Thoracic aorta (tissue), 2 donors: Measurements from ENCODE around the gene ZSCAN22. TPM values are rescaled to one million over a fixed set of nuclear protein-coding genes. Genes with fewer than 3 reads are reported as not detected.

Source experiments
- ATAC-seq: fragments of 150-250 bp; one replicate; pipeline ENCODE4 v1.8.0; 2017; ENCODE audit warnings: low read depth; ENCODE audit not compliant: insufficient number of reproducible peaks, low FRiP score
- DNase-seq: peaks from one replicate; pipeline ENCODE4 v3.0.0-alpha.2; 2020; ENCODE audit warnings: low spot score
- H3K27ac ChIP-seq, 2 donors: fragments of 200-600 bp; sonication (generic); 1 replicate in 1 of 2; 2 replicates in 1 of 2; pipeline ENCODE4 v1.5.1; 2016; ENCODE audit warnings: mild to moderate bottlenecking in 2 of 2, moderate library complexity in 2 of 2
- H3K27me3 ChIP-seq: fragments of 200-600 bp; sonication (generic); replicated peaks from 2 replicates; pipeline ENCODE4 v1.6.0; 2016; ENCODE audit warnings: mild to moderate bottlenecking; ENCODE audit not compliant: insufficient read depth
- H3K36me3 ChIP-seq: fragments of 200-600 bp; sonication (generic); one replicate; pipeline ENCODE4 v1.5.1; 2016
- H3K4me1 ChIP-seq, 2 donors: fragments of 200-600 bp; sonication (generic); 1 replicate in 1 of 2; 2 replicates in 1 of 2; pipeline versions ENCODE4 v1.5.1 to v1.6.0; 2016; ENCODE audit warnings: low read depth in 2 of 2, mild to moderate bottlenecking in 1 of 2; ENCODE audit not compliant: control insufficient read depth in 1 of 2
- H3K4me3 ChIP-seq: fragments of 200-600 bp; sonication (generic); 2 replicates; pipeline ENCODE4 v1.5.1; 2016; ENCODE audit warnings: mild to moderate bottlenecking
- H3K9me3 ChIP-seq: fragments of 200-600 bp; sonication (generic); 2 replicates; pipeline ENCODE4 v1.5.1; 2016
- total RNA-seq, 2 donors: library from RNA; depleted of rRNA; stranded (reverse); fragments of >200 nt; gene quantifications; one replicate each; pipeline versions ENCODE4 v1.1.0 to v1.2.3, GENCODE V29; 2016
- TF ChIP-seq, protein P1 (sequence below): fragments of 200-600 bp; sonication (generic); IDR thresholded peaks from one replicate; pipeline ENCODE4 v1.5.1; 2019; ENCODE audit warnings: antibody characterized with exemption

The ZSCAN22 gene
- total RNA-seq, 2 donors from 2014 or later, result 1.1 to 4.2 TPM

GRCh38 chr19:58317476-58318072 lies 9.2 kb upstream of the ZSCAN22 start:
- Histone ChIP-seq H3K27ac (no peak overlapping the region), H3K4me1 (no peaks in the 10 kb centered on the region), H3K9me3 (no peaks in the 10 kb centered on the region), H3K27me3 (no peaks in the 10 kb centered on the region), H3K4me3 (no peak overlapping the region), H3K36me3 (peaks cover 29% of the 10 kb centered on the region)
- ATAC-seq, result no peak
- DNase-seq, result no peak
- TF ChIP-seq, protein P1, sequence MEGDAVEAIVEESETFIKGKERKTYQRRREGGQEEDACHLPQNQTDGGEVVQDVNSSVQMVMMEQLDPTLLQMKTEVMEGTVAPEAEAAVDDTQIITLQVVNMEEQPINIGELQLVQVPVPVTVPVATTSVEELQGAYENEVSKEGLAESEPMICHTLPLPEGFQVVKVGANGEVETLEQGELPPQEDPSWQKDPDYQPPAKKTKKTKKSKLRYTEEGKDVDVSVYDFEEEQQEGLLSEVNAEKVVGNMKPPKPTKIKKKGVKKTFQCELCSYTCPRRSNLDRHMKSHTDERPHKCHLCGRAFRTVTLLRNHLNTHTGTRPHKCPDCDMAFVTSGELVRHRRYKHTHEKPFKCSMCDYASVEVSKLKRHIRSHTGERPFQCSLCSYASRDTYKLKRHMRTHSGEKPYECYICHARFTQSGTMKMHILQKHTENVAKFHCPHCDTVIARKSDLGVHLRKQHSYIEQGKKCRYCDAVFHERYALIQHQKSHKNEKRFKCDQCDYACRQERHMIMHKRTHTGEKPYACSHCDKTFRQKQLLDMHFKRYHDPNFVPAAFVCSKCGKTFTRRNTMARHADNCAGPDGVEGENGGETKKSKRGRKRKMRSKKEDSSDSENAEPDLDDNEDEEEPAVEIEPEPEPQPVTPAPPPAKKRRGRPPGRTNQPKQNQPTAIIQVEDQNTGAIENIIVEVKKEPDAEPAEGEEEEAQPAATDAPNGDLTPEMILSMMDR, result no peak

- no peaks in the 10 kb centered on the region for H3K27me3 ChIP-seq
- TF ChIP-seq, protein P1, result no peak
- no peak overlapping the region for H3K4me3 ChIP-seq
- no peak overlapping the region for H3K27ac ChIP-seq
- DNase-seq (no peak), ATAC-seq (no peak)
- H3K9me3 ChIP-seq, result no peaks in the 10 kb centered on the region
- H3K4me1 ChIP-seq, result no peaks in the 10 kb centered on the region
- H3K36me3 ChIP-seq, result peaks cover 23% of the 10 kb centered on the region
These were observed 8.5 kb upstream of the ZSCAN22 start for GRCh38 chr19:58318297-58318696.

- H3K4me1 ChIP-seq, result no peaks in the 10 kb centered on the region
- DNase-seq (no peak), ATAC-seq (no peak)
- H3K27me3 ChIP-seq, result no peaks in the 10 kb centered on the region
- TF ChIP-seq, protein P1, result no peak
- H3K4me3 ChIP-seq, result no peak overlapping the region
- no peak overlapping the region for H3K27ac ChIP-seq
- no peaks in the 10 kb centered on the region for H3K9me3 ChIP-seq
- peaks cover 17% of the 10 kb centered on the region for H3K36me3 ChIP-seq
These were observed 7.6 kb upstream of the ZSCAN22 start for GRCh38 chr19:58319241-58319640.

DNA sequence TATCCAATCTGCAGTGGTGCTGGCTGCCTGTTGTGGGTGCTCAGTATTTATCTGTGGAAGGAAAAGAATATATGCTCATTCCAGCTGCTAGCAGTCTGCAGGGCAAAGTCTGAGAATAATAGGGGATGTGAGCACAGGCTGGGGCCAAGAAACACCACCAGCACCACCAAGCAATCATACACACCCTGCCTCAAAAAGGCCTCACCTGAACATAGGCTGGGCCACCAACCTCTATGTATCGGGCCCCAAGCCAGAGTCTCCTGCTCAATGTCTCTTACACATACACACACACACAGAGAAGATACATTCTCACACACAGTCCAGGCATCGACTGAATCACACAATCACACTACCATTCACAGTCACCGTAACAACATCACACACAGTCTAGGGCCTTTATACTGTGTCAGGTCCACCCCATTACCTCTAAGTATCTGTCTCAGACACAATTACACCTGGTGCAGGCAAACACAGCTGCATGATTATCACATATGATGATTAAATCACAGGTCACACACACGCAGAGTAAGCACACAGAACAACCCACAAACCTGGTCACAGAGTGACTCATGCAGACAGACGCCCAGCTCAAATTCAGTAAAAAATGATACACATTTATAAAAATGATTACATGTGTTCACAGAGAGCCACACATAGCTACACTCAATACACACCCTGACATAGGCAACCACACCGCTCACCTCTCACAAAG lies 1.3 kb upstream of the ZSCAN22 start:
- Histone ChIP-seq H3K27me3 (no peaks in the 10 kb centered on the region), H3K4me3 (peak overlapping the region; percentile 84), H3K27ac (no peak overlapping the region), H3K36me3 (no peaks in the 10 kb centered on the region), H3K4me1 (peaks cover 14 to 25% of the 10 kb centered on the region in 2 donors), H3K9me3 (no peaks in the 10 kb centered on the region)
- TF ChIP-seq, protein P1, result no peak
- DNase-seq, result no peak
- no peak for ATAC-seq

- TF ChIP-seq, protein P1, result no peak
- Histone ChIP-seq H3K36me3 (no peaks in the 10 kb centered on the region), H3K27me3 (no peaks in the 10 kb centered on the region), H3K4me3 (peak overlapping the region; percentile 84), H3K27ac (peak overlapping the region; percentile 78 to 92), H3K4me1 (peaks cover 14 to 25% of the 10 kb centered on the region in 2 donors), H3K9me3 (no peaks in the 10 kb centered on the region)
- ATAC-seq (no peak), DNase-seq (no peak)
These were observed 287 bp upstream of the ZSCAN22 start for GRCh38 chr19:58326501-58326913.
